Brain microvascular endothelial cell (primary cell): ENCODE data around the gene CIRBP.

Source experiments
- DNase-seq: peaks from one replicate; pipeline ENCODE4 v3.0.0-alpha.2; 2020
- H3K27ac ChIP-seq: fragments of 250-450 bp; sonication (Bioruptor Pico); 2 replicates; pipeline ENCODE4 v1.5.1; 2020; ENCODE audit warnings: mild to moderate bottlenecking, moderate library complexity
- H3K27me3 ChIP-seq: fragments of 250-450 bp; sonication (Bioruptor Pico); replicated peaks from 2 replicates; pipeline ENCODE4 v1.5.1; 2020; ENCODE audit warnings: mild to moderate bottlenecking
- H3K36me3 ChIP-seq: fragments of 250-450 bp; sonication (Bioruptor Pico); replicated peaks from 2 replicates; pipeline ENCODE4 v1.5.1; 2020; ENCODE audit warnings: mild to moderate bottlenecking
- H3K4me3 ChIP-seq: 2 replicates; pipeline ENCODE4 v1.5.1; 2011; ENCODE audit warnings: low read depth, mild to moderate bottlenecking, control low read depth, low read length, moderate library complexity
- CTCF ChIP-seq: IDR thresholded peaks from 2 replicates; pipeline ENCODE4 v1.5.1; 2011; ENCODE audit warnings: low read depth, mild to moderate bottlenecking, moderate library complexity, low read length, control low read depth, inconsistent platforms; ENCODE audit errors: missing control alignments
- in situ Hi-C: cut with HindIII; loops from 2 replicates; pipeline ENCODE4 v1.10.0; 2017; ENCODE audit warnings: low sequenced_read_pairs, low pct_ligation_motif_present

CIRBP gene

DNA sequence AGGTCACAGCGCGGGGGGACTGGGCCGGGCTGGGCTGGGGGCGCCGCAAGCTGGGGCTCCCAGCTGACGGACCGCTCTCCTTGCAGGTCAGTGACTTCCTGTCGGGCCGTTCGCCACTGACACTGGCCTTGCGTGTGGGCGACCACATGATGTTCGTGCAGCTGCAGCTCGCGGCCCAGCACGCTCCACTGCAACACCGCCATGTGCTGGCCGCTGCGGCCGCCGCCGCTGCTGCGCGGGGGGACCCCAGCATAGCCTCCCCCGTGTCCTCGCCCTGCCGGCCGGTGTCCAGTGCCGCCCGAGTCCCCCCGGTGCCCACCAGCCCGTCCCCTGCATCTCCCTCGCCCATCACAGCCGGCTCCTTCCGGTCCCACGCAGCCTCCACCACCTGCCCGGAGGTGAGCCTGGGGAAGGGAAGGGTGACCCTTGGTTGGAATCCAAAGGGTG is 15.0 kb upstream of the CIRBP start:
- H3K27ac ChIP-seq: peak overlapping the region; percentile 87

GRCh38 chr19:1254530-1255185 is 14.5 kb upstream of the CIRBP start:
- Histone ChIP-seq H3K27ac (no peak overlapping the region), H3K27me3 (no peaks in the 10 kb centered on the region), H3K4me3 (no peak overlapping the region), H3K36me3 (peaks cover 76% of the 10 kb centered on the region)
- DNase-seq: no peak
- in situ Hi-C loops: no loop called here
- no peak for TF ChIP-seq CTCF

More for the DNA sequence above, 15.0 kb upstream of the CIRBP start:
- no peak for TF ChIP-seq CTCF
- peaks cover 76% of the 10 kb centered on the region for H3K36me3 ChIP-seq
- DNase-seq: no peak
- H3K4me3 ChIP-seq: no peak overlapping the region
- no peaks in the 10 kb centered on the region for H3K27me3 ChIP-seq
- in situ Hi-C loops: no loop called here

GRCh38 chr19:1255186-1256161 is 13.7 kb upstream of the CIRBP start:
- DNase-seq: no peak
- no peak overlapping the region for H3K27ac ChIP-seq
- H3K27me3 ChIP-seq: no peaks in the 10 kb centered on the region
- H3K36me3 ChIP-seq: peaks cover 68% of the 10 kb centered on the region
- in situ Hi-C loops: no loop called here
- H3K4me3 ChIP-seq: no peak overlapping the region
- no peak for TF ChIP-seq CTCF

DNA sequence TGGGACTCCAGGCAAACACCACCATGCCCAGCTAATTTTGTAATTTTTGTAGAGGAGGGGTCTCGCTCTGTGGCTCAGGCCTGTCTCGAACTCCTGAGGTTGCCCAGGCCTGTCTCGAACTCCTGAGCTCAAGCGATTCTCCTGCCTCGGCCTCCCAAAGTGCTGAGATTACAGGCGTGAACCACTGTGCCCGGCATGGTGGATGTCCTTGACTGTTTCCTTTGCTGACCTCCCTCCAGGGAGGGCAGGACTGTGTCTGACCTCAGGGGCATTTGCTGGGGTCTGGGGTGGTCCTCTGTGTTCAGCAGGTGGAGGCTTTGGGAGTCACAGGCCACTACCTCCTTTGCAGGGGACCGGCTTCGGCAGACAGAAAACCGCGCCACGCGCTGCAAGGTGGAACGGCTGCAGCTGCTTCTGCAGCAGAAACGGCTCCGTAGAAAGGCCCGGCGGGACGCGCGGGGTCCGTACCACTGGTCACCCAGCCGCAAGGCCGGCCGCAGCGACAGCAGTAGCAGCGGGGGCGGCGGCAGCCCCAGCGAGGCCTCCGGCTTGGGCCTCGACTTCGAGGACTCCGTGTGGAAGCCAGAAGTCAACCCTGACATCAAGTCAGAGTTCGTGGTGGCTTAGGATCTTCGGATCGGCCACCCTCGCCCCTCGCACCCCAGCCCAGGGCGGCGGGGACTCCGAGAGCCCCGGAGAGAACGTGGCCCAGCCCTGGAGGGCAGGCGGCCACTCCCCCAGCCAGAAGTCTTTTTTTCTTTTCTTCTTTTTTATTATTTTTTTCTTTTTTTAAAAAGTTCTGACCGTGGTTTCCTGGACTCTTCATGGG is 12.3 kb upstream of the CIRBP start:
- peaks cover 54% of the 10 kb centered on the region for H3K36me3 ChIP-seq
- H3K27me3 ChIP-seq: no peaks in the 10 kb centered on the region
- in situ Hi-C loops: no loop called here
- H3K27ac ChIP-seq: no peak overlapping the region
- no peak for DNase-seq
- TF ChIP-seq CTCF: no peak
- no peak overlapping the region for H3K4me3 ChIP-seq

- H3K4me3 ChIP-seq: no peak overlapping the region
- in situ Hi-C loops: no loop called here
- TF ChIP-seq CTCF: no peak
- H3K27ac ChIP-seq: no peak overlapping the region
- H3K27me3 ChIP-seq: no peaks in the 10 kb centered on the region
- DNase-seq: no peak
- H3K36me3 ChIP-seq: peaks cover 51% of the 10 kb centered on the region
These were observed 11.5 kb upstream of the CIRBP start for GRCh38 chr19:1257475-1258162.
